ENCODE data around the gene TRERF1.
"Not testable (repeated sequence)": the region's sequence is repeated elsewhere in the genome, so short reads cannot be mapped to it uniquely, and the experiment has no call there.

TRERF1 gene

GRCh38 chr6:42448391-42448790 lies 3.3 kb downstream of the TRERF1 start:
- peaks cover 7% of the 10 kb centered on the region for H3K27me3 Mint-ChIP-seq (ENCODE audit: low read depth)
- H3K4me3 Mint-ChIP-seq: peak overlapping the region; percentile 99
- TF ChIP-seq, protein P1, sequence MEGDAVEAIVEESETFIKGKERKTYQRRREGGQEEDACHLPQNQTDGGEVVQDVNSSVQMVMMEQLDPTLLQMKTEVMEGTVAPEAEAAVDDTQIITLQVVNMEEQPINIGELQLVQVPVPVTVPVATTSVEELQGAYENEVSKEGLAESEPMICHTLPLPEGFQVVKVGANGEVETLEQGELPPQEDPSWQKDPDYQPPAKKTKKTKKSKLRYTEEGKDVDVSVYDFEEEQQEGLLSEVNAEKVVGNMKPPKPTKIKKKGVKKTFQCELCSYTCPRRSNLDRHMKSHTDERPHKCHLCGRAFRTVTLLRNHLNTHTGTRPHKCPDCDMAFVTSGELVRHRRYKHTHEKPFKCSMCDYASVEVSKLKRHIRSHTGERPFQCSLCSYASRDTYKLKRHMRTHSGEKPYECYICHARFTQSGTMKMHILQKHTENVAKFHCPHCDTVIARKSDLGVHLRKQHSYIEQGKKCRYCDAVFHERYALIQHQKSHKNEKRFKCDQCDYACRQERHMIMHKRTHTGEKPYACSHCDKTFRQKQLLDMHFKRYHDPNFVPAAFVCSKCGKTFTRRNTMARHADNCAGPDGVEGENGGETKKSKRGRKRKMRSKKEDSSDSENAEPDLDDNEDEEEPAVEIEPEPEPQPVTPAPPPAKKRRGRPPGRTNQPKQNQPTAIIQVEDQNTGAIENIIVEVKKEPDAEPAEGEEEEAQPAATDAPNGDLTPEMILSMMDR (IDR thresholded peaks at IDR 0.05; ENCODE audit: unreplicated experiment in 3 of 3): no peak
- peak overlapping the region in 2 of 3 experiments; percentile 63 to 95 for H3K27ac Mint-ChIP-seq
- peaks cover 53% of the 10 kb centered on the region for H3K4me1 Mint-ChIP-seq
- no peaks in the 10 kb centered on the region for H3K9me3 Mint-ChIP-seq
- peaks cover 17% of the 10 kb centered on the region for H3K36me3 Mint-ChIP-seq (ENCODE audit: low read depth)

- H3K36me3 Mint-ChIP-seq (ENCODE audit: low read depth): peaks cover 17% of the 10 kb centered on the region
- TF ChIP-seq, protein P1 (IDR thresholded peaks at IDR 0.05; ENCODE audit: unreplicated experiment in 3 of 3): no peak
Measured at GRCh38 chr6:42446996-42447395, 4.7 kb downstream of the TRERF1 start.

GRCh38 chr6:42446370-42446769 lies 5.4 kb downstream of the TRERF1 start:
- H3K27ac Mint-ChIP-seq: peak overlapping the region in 2 of 3 experiments; percentile 40 to 99
- H3K4me1 Mint-ChIP-seq: peaks cover 62% of the 10 kb centered on the region
- H3K4me3 Mint-ChIP-seq: peak overlapping the region in 1 of 3 experiments; percentile 21
- peaks cover 7% of the 10 kb centered on the region for H3K27me3 Mint-ChIP-seq (ENCODE audit: low read depth)
- TF ChIP-seq, protein P1 (IDR thresholded peaks at IDR 0.05; ENCODE audit: unreplicated experiment in 3 of 3): no peak
- H3K36me3 Mint-ChIP-seq (ENCODE audit: low read depth): peaks cover 17% of the 10 kb centered on the region
- no peaks in the 10 kb centered on the region for H3K9me3 Mint-ChIP-seq

More at GRCh38 chr6:42446996-42447395, 4.7 kb downstream of the TRERF1 start:
- Mint-ChIP-seq H3K27me3 (ENCODE audit: low read depth) (peaks cover 7% of the 10 kb centered on the region), H3K4me3 (peak overlapping the region in 1 of 3 experiments; percentile 40), H3K9me3 (no peaks in the 10 kb centered on the region), H3K27ac (peak overlapping the region in 1 of 3 experiments; percentile 95), H3K4me1 (peaks cover 55% of the 10 kb centered on the region)

DNA sequence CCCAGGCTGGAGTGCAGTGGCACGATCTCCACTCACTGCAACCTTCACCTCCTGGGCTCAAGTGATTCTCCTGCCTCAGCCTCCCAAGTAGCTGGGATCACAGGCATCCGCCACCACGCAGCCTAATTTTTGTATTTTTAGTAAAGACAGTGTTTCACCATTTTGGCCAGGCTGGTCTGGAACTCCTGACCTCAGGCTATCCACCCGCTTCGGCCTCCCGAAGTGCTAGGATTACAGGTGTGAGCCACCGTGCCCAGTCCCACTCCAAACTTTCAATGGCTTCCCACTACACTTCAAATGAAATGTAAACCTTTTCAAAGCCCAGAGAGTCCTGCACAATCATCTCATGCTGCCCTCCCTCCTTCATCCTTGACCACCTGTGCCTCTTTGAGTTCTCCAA lies 5.8 kb downstream of the TRERF1 start:
- H3K36me3 Mint-ChIP-seq (ENCODE audit: low read depth): peaks cover 17% of the 10 kb centered on the region
- H3K9me3 Mint-ChIP-seq; H3K27me3 Mint-ChIP-seq (ENCODE audit: low read depth): not testable (repeated sequence)
- H3K4me3 Mint-ChIP-seq: peak overlapping the region in 1 of 3 experiments; percentile 21
- H3K4me1 Mint-ChIP-seq: peaks cover 66% of the 10 kb centered on the region
- peak overlapping the region in 2 of 3 experiments; percentile 79 to 99 for H3K27ac Mint-ChIP-seq

- no peaks in the 10 kb centered on the region for H3K27me3 Mint-ChIP-seq (ENCODE audit: low read depth)
- H3K9me3 Mint-ChIP-seq: no peaks in the 10 kb centered on the region
- peaks cover 16% of the 10 kb centered on the region for H3K36me3 Mint-ChIP-seq (ENCODE audit: low read depth)
- H3K27ac Mint-ChIP-seq: peak overlapping the region; percentile 39 to 99 (median 89)
- TF ChIP-seq, protein P1 (IDR thresholded peaks at IDR 0.05; ENCODE audit: unreplicated experiment in 3 of 3): no peak
- H3K4me3 Mint-ChIP-seq: peak overlapping the region in 2 of 3 experiments; percentile 66 to 71
- H3K4me1 Mint-ChIP-seq: peaks cover 66% of the 10 kb centered on the region
Measured at GRCh38 chr6:42443312-42444060, 8.2 kb downstream of the TRERF1 start.

GRCh38 chr6:42441697-42442081 lies 10.0 kb downstream of the TRERF1 start:
- Mint-ChIP-seq H3K36me3 (ENCODE audit: low read depth) (peaks cover 3% of the 10 kb centered on the region), H3K27me3 (ENCODE audit: low read depth) (no peaks in the 10 kb centered on the region), H3K4me1 (peaks cover 59% of the 10 kb centered on the region), H3K4me3 (peak overlapping the region; percentile 6 to 38 (median 21)), H3K9me3 (peaks cover 4% of the 10 kb centered on the region), H3K27ac (peak overlapping the region; percentile 97 to 99 (median 97))
- TF ChIP-seq, protein P1 (IDR thresholded peaks at IDR 0.05; ENCODE audit: unreplicated experiment in 3 of 3): no peak

All from nephron (organoid).